Right cardiac atrium (tissue), 5 donors: ENCODE results near the gene CTPS1. TPM values are rescaled to one million over a fixed set of nuclear protein-coding genes. Genes with fewer than 3 reads are reported as not detected.

Experiments
- ATAC-seq, 2 donors: fragments of 200-7000 bp; cut with Tn5 transposase; one replicate each; pipeline versions ENCODE4 v1.8.0 to v1.9.1; 2020; ENCODE audit warnings: moderate library complexity in 2 of 2, mild to moderate bottlenecking in 1 of 2
- DNase-seq, 3 donors: peaks; one replicate each; pipeline ENCODE4 v3.0.0-alpha.2; 2020
- H3K27ac ChIP-seq: one replicate; pipeline ENCODE4 v1.5.1; 2013; ENCODE audit warnings: mild to moderate bottlenecking, low read length, control low read depth, moderate library complexity
- H3K27me3 ChIP-seq: one replicate; pipeline ENCODE4 v1.6.1; 2013; ENCODE audit not compliant: control insufficient read depth, insufficient read depth
- H3K4me1 ChIP-seq: one replicate; pipeline ENCODE4 v1.6.1; 2013; ENCODE audit warnings: low read length; ENCODE audit not compliant: control insufficient read depth, insufficient read depth
- H3K4me3 ChIP-seq: one replicate; pipeline ENCODE4 v1.5.1; 2013; ENCODE audit warnings: low read length, control low read depth
- H3K9me3 ChIP-seq: one replicate; pipeline ENCODE4 v1.6.1; 2013; ENCODE audit warnings: low read length; ENCODE audit not compliant: control insufficient read depth
- WGBS: extraction: QIAGEN DNeasy Blood & Tissue Kit; methylation state at CpG from one replicate; pipeline ENCODE4 v1.1.7; 2013; 5-methylcytosine and 5-hydroxymethylcytosine counted together
- intact Hi-C, 4 donors: fragments of 100-400 bp; cut with DNase I; formaldehyde crosslinking; loops; one replicate each; pipeline versions ENCODE4 v1.11.0 to v1.14.0; 2022 to 2023
- polyA plus RNA-seq: library from polyadenylated mRNA; stranded (reverse); fragments of 200-250 nt; gene quantifications from one replicate; pipeline ENCODE4 v1.2.3, GENCODE V29; 2013
- total RNA-seq, 4 donors: library from RNA; stranded (reverse); fragmentation: NEBNext Ultra II Directional; extraction: Animal tissue kit (Norgen Biotek cat#: 25700); gene quantifications; one replicate each; pipeline ENCODE4 v1.2.1, GENCODE V29; 2021
- donor health status: healthy with polysubstance abuse.
- donor health status: DM: no; HTN: yes; CAD: no.
- donor health status: DM: no; HTN: no; CAD: no.
- donor health status: DM: no; HTN: yes; CAD: no; lungs with severe emphysema.
- donor health status: DM: yes; HTN: yes; CAD: no.

CTPS1 gene
- total and polyA plus RNA-seq, 5 donors = 7.3 to 15.6 (median 13.8) TPM

GRCh38 chr1:40998668-40999067, 19.2 kb downstream of the CTPS1 start:
- peaks cover 4% of the 10 kb centered on the region for H3K4me1 ChIP-seq
- 95% methylated on average over 4 of the region's 4 CpGs for WGBS
- H3K27me3 ChIP-seq = no peaks in the 10 kb centered on the region
- H3K27ac ChIP-seq = no peak overlapping the region
- no peak for ATAC-seq
- no peak overlapping the region for H3K4me3 ChIP-seq
- no peaks in the 10 kb centered on the region for H3K9me3 ChIP-seq
- no peak for DNase-seq
- intact Hi-C loops = no loop called here

GRCh38 chr1:41003127-41003639, 23.7 kb downstream of the CTPS1 start:
- Histone ChIP-seq H3K9me3 (no peaks in the 10 kb centered on the region), H3K4me3 (no peak overlapping the region), H3K27ac (peak overlapping the region; percentile 28), H3K4me1 (peaks cover 4% of the 10 kb centered on the region), H3K27me3 (no peaks in the 10 kb centered on the region)
- ATAC-seq (peak; percentile 4 to 22), DNase-seq (no peak)
- WGBS = 82% methylated on average over 9 of the region's 9 CpGs
- intact Hi-C loops = no loop called here

- intact Hi-C loops = no loop called here
Measured at GRCh38 chr1:41003640-41004220, 24.2 kb downstream of the CTPS1 start.

GRCh38 chr1:41005876-41006275, 26.4 kb downstream of the CTPS1 start:
- intact Hi-C loops = no loop called here
- ATAC-seq = no peak

More at GRCh38 chr1:41003640-41004220, 24.2 kb downstream of the CTPS1 start:
- no peak overlapping the region for H3K27ac ChIP-seq
- peak; percentile 95 to 96 for ATAC-seq
- H3K4me3 ChIP-seq = no peak overlapping the region
- H3K27me3 ChIP-seq = no peaks in the 10 kb centered on the region
- peak; percentile 92 to 96 (median 94) for DNase-seq
- peaks cover 4% of the 10 kb centered on the region for H3K4me1 ChIP-seq
- WGBS = 24% methylated on average over 11 of the region's 11 CpGs
- no peaks in the 10 kb centered on the region for H3K9me3 ChIP-seq

GRCh38 chr1:41006942-41007865, 27.7 kb downstream of the CTPS1 start:
- intact Hi-C loops = no loop called here
- no peak for DNase-seq
- no peak for ATAC-seq
- Histone ChIP-seq H3K4me1 (peaks cover 4% of the 10 kb centered on the region), H3K27ac (no peak overlapping the region), H3K27me3 (no peaks in the 10 kb centered on the region), H3K9me3 (no peaks in the 10 kb centered on the region), H3K4me3 (no peak overlapping the region)
- WGBS = 87% methylated on average over 19 of the region's 19 CpGs

More at GRCh38 chr1:41005876-41006275, 26.4 kb downstream of the CTPS1 start:
- Histone ChIP-seq H3K4me1 (peaks cover 4% of the 10 kb centered on the region), H3K27me3 (no peaks in the 10 kb centered on the region), H3K4me3 (no peak overlapping the region), H3K27ac (no peak overlapping the region), H3K9me3 (no peaks in the 10 kb centered on the region)
- no peak for DNase-seq
- 84% methylated on average over 5 of the region's 5 CpGs for WGBS

- intact Hi-C loops = no loop called here
- WGBS = 93% methylated on average over 8 of the region's 8 CpGs
- no peaks in the 10 kb centered on the region for H3K27me3 ChIP-seq
- H3K4me1 ChIP-seq = no peaks in the 10 kb centered on the region
- no peak overlapping the region for H3K4me3 ChIP-seq
- DNase-seq = no peak
- no peak for ATAC-seq
- no peaks in the 10 kb centered on the region for H3K9me3 ChIP-seq
- H3K27ac ChIP-seq = no peak overlapping the region
Measured at GRCh38 chr1:41009466-41009865, 30.0 kb downstream of the CTPS1 start.

GRCh38 chr1:41010345-41010744, 30.8 kb downstream of the CTPS1 start:
- no peak for DNase-seq
- no peak for ATAC-seq
- Histone ChIP-seq H3K27me3 (no peaks in the 10 kb centered on the region), H3K9me3 (no peaks in the 10 kb centered on the region), H3K27ac (no peak overlapping the region), H3K4me1 (no peaks in the 10 kb centered on the region), H3K4me3 (no peak overlapping the region)
- intact Hi-C loops = no loop called here
- 93% methylated on average over 1 of the region's 1 CpG for WGBS

- H3K27ac ChIP-seq = no peak overlapping the region
- intact Hi-C loops = no loop called here
- DNase-seq (no peak), ATAC-seq (no peak)
- no peaks in the 10 kb centered on the region for H3K4me1 ChIP-seq
- no peaks in the 10 kb centered on the region for H3K27me3 ChIP-seq
- 93% methylated on average over 6 of the region's 6 CpGs for WGBS
- H3K9me3 ChIP-seq = no peaks in the 10 kb centered on the region
- no peak overlapping the region for H3K4me3 ChIP-seq
Measured at GRCh38 chr1:41013024-41013423, 33.5 kb downstream of the CTPS1 start.

- peak; percentile 53 to 74 for ATAC-seq
- peak in 1 of 3 donors; percentile 42 for DNase-seq
- H3K27ac ChIP-seq = no peak overlapping the region
- H3K4me3 ChIP-seq = no peak overlapping the region
- no peaks in the 10 kb centered on the region for H3K9me3 ChIP-seq
- no peaks in the 10 kb centered on the region for H3K27me3 ChIP-seq
- no peaks in the 10 kb centered on the region for H3K4me1 ChIP-seq
- intact Hi-C loops = no loop called here
- 61% methylated on average over 7 of the region's 7 CpGs for WGBS
Measured at GRCh38 chr1:41013796-41014195, 34.3 kb downstream of the CTPS1 start.

GRCh38 chr1:41014871-41015270, 35.4 kb downstream of the CTPS1 start:
- ATAC-seq (no peak), DNase-seq (no peak)
- H3K27ac ChIP-seq = no peak overlapping the region
- 68% methylated on average over 8 of the region's 8 CpGs for WGBS
- H3K27me3 ChIP-seq = no peaks in the 10 kb centered on the region
- H3K4me1 ChIP-seq = no peaks in the 10 kb centered on the region
- intact Hi-C loops = no loop called here
- H3K4me3 ChIP-seq = no peak overlapping the region
- no peaks in the 10 kb centered on the region for H3K9me3 ChIP-seq

GRCh38 chr1:41015281-41015896, 35.9 kb downstream of the CTPS1 start:
- H3K27me3 ChIP-seq = no peaks in the 10 kb centered on the region
- DNase-seq = no peak
- H3K27ac ChIP-seq = no peak overlapping the region
- ATAC-seq = no peak
- no peak overlapping the region for H3K4me3 ChIP-seq
- H3K4me1 ChIP-seq = no peaks in the 10 kb centered on the region
- intact Hi-C loops = no loop called here
- 72% methylated on average over 5 of the region's 5 CpGs for WGBS
- H3K9me3 ChIP-seq = no peaks in the 10 kb centered on the region
